Endometrial microvascular endothelial cells (primary cell): ENCODE results near the gene CUL3. TPM values are rescaled to one million over a fixed set of nuclear protein-coding genes. Genes with fewer than 3 reads are reported as not detected.
"Not testable (repeated sequence)": the region's sequence is repeated elsewhere in the genome, so short reads cannot be mapped to it uniquely, and the experiment has no call there.

Experiments used
- in situ Hi-C: cut with HindIII; loops from 2 replicates; pipeline ENCODE4 v1.10.0; 2017; ENCODE audit warnings: low sequenced_read_pairs, low pct_unique_long_range_greater_than_20kb; ENCODE audit errors: inconsistent ontology term
- total RNA-seq: library from RNA; depleted of rRNA; stranded (reverse); fragments of >200 nt; gene quantifications from one replicate; pipeline ENCODE4 v1.2.3, GENCODE V29; 2015; ENCODE audit errors: inconsistent ontology term

The CUL3 gene
- total RNA-seq, result 55.0 TPM

DNA sequence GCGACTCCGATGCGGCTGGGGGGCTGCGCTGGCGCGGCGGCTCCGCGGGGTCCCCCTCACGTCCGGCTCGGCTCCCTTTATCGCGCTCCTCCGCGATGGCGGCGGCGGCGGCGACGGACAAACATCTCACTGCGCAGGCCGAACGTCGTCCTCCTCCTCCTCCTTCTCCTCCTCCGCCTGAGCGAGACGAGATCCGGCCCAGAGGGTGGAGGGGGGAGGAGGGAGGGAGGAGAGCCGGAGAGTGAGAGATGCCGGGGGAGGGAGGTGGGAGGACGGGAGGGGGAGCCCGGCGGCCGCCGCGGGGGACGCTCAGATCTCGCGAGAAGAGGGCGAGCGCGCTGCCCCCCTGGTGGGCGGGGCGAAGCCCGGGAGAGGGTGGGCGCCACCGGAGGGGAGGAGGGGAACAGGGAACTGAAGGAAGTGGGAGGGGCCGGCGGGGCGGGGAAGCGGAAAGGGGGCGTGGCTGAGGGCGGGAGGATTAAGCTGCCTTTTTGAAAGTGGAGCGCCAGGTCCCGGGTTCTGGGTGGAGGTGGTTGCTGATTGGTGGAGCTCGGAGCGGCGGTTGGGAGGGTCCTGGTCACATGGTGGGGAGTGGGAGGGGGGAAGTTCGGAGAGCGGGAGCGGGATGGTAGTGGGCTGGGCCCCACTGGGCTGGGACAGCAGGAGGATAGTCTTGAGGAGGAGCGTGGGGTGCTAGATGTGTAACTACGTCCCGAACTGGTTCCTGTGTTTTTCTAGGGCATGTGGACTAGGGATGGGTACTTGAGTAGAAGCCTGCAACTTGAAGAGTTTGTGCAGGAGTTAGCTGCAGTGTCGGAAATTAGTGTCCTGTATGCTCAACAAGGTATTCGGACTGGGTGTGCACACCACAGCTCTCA lies at the start of gene CUL3:
Gene CUL3, minus strand, starts transcription at position 153 of the 878 bp plus-strand sequence. CDS start 354 bp downstream, outside the sequence.
- in situ Hi-C loops, result loop anchor here (25.0 kb wide), 1 partner anchor 198 kb away; no protein-coding TSS in a partner anchor

GRCh38 chr2:224630659-224631550 lies 45.7 kb upstream of the CUL3 start:
- in situ Hi-C loops, result loop anchor here (10.0 kb wide), 1 partner anchor 364 kb away; no protein-coding TSS in a partner anchor

GRCh38 chr2:224628416-224628815 lies 43.3 kb upstream of the CUL3 start:
- in situ Hi-C loops, result no loop called here

DNA sequence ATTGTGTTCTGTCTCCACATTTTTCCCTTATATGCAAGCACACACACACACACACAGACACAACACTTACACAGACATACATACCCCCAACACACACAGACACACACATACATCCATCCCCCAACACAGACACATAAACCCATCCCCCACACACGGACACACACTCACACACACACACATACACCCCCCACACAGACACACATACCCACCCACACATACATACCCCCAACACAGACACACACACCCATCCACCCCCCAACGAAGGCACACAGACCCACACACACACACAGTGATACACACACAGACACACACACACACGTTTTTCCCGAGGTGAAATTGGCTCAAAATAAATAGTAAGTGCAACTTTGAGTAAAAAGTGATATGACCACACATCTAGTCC lies 41.6 kb upstream of the CUL3 start:
- in situ Hi-C loops, result no loop called here

- in situ Hi-C loops, result no loop called here
Observed at GRCh38 chr2:224613543-224614286, 28.6 kb upstream of the CUL3 start.

DNA sequence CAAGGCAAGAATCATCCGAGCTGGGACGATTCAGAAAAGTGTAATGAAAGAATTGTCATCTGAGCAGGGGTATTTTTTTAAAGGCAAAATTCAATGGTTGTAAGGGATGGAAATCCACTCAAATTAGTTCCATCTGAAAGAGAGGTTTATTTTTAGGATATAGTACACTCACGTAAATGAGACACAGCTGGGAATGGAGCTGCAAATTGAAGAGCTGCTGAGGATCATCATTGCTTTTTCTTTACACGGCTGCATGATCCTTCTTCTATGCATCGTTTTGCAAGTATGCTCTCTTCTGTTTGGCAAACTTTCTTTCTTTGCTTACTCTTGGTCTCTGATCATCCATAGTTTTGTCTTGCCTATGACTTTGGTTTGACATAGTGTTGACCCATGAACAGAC lies 27.4 kb upstream of the CUL3 start:
- in situ Hi-C loops, result no loop called here

- in situ Hi-C loops, result no loop called here
Observed at GRCh38 chr2:224611938-224612337, 26.8 kb upstream of the CUL3 start.

- in situ Hi-C loops, result no loop called here
Observed at GRCh38 chr2:224608104-224608503, 22.9 kb upstream of the CUL3 start.

- in situ Hi-C loops, result not testable (repeated sequence)
Observed at GRCh38 chr2:224603746-224604500, 18.8 kb upstream of the CUL3 start.

DNA sequence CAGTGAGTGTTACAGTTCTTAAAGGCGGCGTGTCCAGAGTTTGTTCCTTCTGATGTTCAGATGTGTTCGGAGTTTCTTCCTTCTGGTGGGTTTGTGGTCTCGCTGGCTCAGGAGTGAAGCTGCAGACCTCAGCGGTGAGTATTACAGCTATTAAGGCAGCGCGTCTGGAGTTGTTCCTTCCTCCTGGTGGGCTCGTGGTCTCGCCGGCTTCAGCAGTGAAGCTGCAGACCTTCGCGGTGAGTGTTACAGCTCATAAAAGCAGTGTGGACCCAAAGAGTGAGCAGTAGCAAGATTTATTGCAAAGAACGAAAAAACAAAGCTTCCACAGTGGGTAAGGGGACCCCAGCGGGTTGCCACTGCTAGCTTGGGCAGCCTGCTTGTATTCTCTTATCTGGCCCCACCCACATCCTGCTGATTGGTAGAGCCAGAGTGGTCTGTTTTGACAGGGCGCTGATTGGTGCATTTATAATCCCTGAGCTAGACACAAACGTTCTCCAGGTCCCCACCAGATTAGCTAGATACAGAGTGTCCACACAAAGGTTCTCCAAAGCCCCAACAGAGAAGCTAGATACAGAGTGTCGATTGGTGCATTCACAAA lies 17.7 kb upstream of the CUL3 start:
- in situ Hi-C loops, result not testable (repeated sequence)

DNA sequence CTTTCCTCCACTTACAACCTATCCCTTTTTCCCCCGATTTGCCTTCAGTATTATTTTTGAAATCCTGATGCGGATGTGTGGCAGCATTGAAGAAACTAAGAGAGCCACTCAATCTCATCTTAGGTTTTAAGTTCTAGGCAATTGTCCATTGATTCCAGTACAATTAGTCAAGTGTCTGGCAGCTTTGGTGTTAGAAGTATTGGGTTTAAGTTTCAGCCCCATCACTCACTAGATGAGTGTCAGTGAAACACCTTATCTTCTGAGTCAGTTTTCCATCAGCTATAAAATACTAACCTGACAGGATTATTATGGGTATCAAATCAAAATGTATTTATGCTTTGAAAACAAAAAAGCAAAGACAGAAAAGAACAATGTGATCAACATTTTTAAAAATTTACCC lies 16.8 kb upstream of the CUL3 start:
- in situ Hi-C loops, result no loop called here

DNA sequence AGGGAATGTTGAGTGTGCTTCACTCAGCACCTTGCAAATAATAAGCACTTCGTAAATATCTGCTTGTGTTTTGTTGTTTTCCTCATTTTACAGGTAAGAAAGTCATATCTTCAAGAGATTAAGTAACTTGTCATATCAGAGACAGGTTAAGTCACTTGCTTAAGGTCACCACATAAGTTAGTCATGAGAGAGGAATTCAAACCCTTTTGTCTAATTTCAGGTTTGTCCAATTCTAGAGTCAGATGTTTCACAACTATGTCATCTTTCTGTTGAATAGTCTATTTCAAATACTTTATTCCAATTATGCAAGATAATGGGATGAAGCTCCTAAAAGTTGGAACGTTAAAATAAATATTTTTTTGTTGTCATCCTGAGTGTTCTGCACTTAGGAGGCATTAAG lies 13.5 kb upstream of the CUL3 start:
- in situ Hi-C loops, result loop anchor here (25.0 kb wide), 1 partner anchor 211 kb away; no protein-coding TSS in a partner anchor

DNA sequence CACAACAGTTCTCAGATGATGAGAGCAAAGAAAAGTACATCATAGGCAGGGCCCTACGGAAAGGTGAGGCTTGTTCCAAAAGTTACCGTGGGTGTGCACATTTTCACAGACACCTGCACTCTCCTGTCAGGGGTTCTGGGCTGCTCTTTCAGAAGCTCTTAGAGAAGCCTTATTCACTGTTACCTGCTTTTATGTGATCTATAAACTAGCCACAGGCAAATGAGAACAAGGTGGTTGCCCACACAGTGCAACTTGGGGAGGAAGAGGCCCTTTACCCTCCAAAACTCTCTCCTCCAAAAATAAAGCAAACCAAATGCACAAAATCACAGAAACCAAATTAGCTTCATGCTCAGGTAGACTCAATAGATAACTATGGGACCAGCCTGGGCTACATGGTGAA lies 11.1 kb upstream of the CUL3 start:
- in situ Hi-C loops, result loop anchor here (25.0 kb wide), 1 partner anchor 209 kb away; no protein-coding TSS in a partner anchor

DNA sequence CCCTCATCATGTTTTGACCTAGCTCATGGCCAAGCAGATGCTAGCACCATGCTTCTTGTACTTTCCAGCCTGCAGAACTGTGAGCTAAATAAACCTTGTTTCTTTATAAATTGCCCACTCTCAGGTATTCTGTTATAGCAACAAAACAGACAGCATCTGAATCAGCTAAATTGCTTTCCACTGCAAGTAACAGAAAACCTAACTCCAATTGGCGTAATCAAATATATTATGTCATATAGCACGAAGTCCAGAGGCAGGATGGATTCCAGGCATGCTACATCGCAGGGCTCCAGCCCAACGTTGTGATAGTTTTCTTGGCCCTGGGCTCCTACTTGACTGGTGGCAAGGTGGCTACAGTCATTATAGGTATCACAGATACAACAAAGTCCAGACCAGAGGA lies 10.4 kb upstream of the CUL3 start:
- in situ Hi-C loops, result loop anchor here (25.0 kb wide), 1 partner anchor 208 kb away; no protein-coding TSS in a partner anchor

DNA sequence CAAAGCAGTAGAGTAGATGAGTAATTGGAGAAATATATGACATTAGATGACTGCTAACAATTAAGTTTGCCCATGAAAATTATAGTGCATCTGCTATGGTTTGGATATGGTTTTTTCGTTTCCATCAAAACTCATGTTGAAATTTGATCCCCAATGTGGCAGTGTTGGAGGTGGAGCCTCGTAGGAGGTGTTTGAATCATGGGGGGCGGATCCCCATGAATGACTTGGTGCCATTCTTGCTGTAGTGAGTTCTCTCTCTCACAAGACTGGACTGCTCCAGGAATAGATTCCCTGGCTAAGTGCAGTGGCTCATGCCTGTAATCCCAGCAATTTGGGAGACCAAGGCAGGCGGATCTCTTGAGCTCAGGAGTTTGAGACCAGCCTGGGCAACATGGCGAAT lies 9.7 kb upstream of the CUL3 start:
- in situ Hi-C loops, result loop anchor here (25.0 kb wide), 1 partner anchor 208 kb away; no protein-coding TSS in a partner anchor

DNA sequence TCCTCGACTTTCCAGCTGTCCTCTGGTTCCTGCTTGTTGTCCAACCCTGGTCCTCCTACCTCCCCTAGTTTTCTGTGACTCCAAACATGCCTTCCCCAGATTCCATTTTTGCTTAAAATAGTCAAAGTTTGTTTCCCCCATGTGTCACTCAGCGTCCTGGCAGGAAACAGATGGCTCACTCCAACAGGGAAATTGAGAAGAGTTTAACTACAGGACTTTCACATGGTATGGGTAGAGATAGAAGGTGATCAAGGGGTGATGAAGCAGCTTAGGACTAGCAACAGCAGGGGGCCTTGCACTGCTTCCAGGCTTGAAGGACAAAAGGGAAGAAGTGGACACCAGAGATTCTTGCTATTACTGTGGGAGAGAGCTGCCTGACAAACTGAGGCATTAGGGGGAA lies 6.1 kb upstream of the CUL3 start:
- in situ Hi-C loops, result loop anchor here (25.0 kb wide), 1 partner anchor 204 kb away; no protein-coding TSS in a partner anchor

GRCh38 chr2:224586127-224586695 lies 1.0 kb upstream of the CUL3 start:
- in situ Hi-C loops, result loop anchor here (25.0 kb wide), 1 partner anchor 199 kb away; no protein-coding TSS in a partner anchor
